WTC11 (cell line): ENCODE measurements around the gene LEKR1. TPM values are rescaled to one million over a fixed set of nuclear protein-coding genes. Genes with fewer than 3 reads are reported as not detected.

Source experiments
- ATAC-seq: fragments of 200-7000 bp; cut with Tn5 transposase; 2 replicates; pipeline ENCODE4 v1.10.0; 2021; ENCODE audit warnings: mild to moderate bottlenecking, moderate library complexity
- CTCF ChIA-PET: fragments of 300-600 bp; sonication (Branson Sonifier 250); formaldehyde crosslinking; loops from one replicate; lab custom pipeline; 2021; ENCODE audit warnings: antibody characterized with exemption; lab: Charles Lee
- POLR2A ChIA-PET: fragments of 350-600 bp; sonication (Branson Sonifier 250); formaldehyde crosslinking; loops from one replicate; lab custom pipeline; 2021; ENCODE audit warnings: antibody characterized with exemption; lab: Charles Lee
- DNase-seq: peaks from one replicate; pipeline ENCODE4 v3.0.0; 2021; ENCODE audit warnings: low spot score
- H3K27ac Mint-ChIP-seq: 2 replicates; pipeline ENCODE4 v1.8.0; 2021; ENCODE audit warnings: mixed read lengths
- H3K27me3 Mint-ChIP-seq: 2 replicates; pipeline ENCODE4 v1.8.0; 2021; ENCODE audit warnings: low read depth, mild to moderate bottlenecking, moderate library complexity, mixed read lengths
- H3K36me3 Mint-ChIP-seq: 2 replicates; pipeline ENCODE4 v1.8.0; 2021; ENCODE audit warnings: mixed read lengths
- H3K4me1 Mint-ChIP-seq: 2 replicates; pipeline ENCODE4 v1.8.0; 2022; ENCODE audit warnings: mixed read lengths
- H3K4me3 Mint-ChIP-seq: 2 replicates; pipeline ENCODE4 v1.8.0; 2021; ENCODE audit warnings: mild to moderate bottlenecking, moderate library complexity, mixed read lengths
- H3K9me3 Mint-ChIP-seq: 2 replicates; pipeline ENCODE4 v1.8.0; 2021; ENCODE audit warnings: mixed read lengths
- CREM ChIP-seq: sonication (generic); formaldehyde crosslinking; IDR thresholded peaks from 2 replicates; pipeline ENCODE4 v1.8.1; 2022; ENCODE audit warnings: mild to moderate bottlenecking, missing genetic modification reagents, moderate library complexity
- FOXP1 ChIP-seq: sonication (generic); formaldehyde crosslinking; IDR thresholded peaks from 2 replicates; pipeline ENCODE4 v1.8.0; 2022; ENCODE audit warnings: missing genetic modification reagents, mild to moderate bottlenecking, moderate library complexity, borderline replicate concordance
- JUN ChIP-seq: sonication (generic); formaldehyde crosslinking; IDR thresholded peaks from 2 replicates; pipeline ENCODE4 v1.8.0; 2023; ENCODE audit warnings: mild to moderate bottlenecking, missing genetic modification reagents
- NFATC4 ChIP-seq: fragments of 250-450 bp; sonication (Bioruptor Pico); IDR thresholded peaks from 2 replicates; pipeline ENCODE4 v1.9.0; 2021; ENCODE audit warnings: mild to moderate bottlenecking
- NR3C1 ChIP-seq: sonication (generic); formaldehyde crosslinking; conservative IDR thresholded peaks from 2 replicates; pipeline ENCODE4 v1.8.1; 2023; ENCODE audit warnings: low read depth, mild to moderate bottlenecking, missing genetic modification reagents
- OVOL2 ChIP-seq: fragments of 250-450 bp; sonication (Bioruptor Pico); IDR thresholded peaks from 2 replicates; pipeline ENCODE4 v1.9.0; 2021; ENCODE audit warnings: mild to moderate bottlenecking, borderline replicate concordance
- RELA ChIP-seq: sonication (generic); formaldehyde crosslinking; IDR thresholded peaks from 2 replicates; pipeline ENCODE4 v1.8.1; 2022; ENCODE audit warnings: missing genetic modification reagents, mild to moderate bottlenecking, borderline replicate concordance
- SMAD4 ChIP-seq: sonication (generic); formaldehyde crosslinking; IDR thresholded peaks from 2 replicates; pipeline ENCODE4 v1.8.0; 2022; ENCODE audit warnings: mild to moderate bottlenecking, missing genetic modification reagents
- TEAD1 ChIP-seq: sonication (generic); formaldehyde crosslinking; IDR thresholded peaks from 2 replicates; pipeline ENCODE4 v1.8.0; 2022; ENCODE audit warnings: mild to moderate bottlenecking, missing genetic modification reagents
- TEAD4 ChIP-seq: sonication (generic); formaldehyde crosslinking; IDR thresholded peaks from 2 replicates; pipeline ENCODE4 v1.8.0; 2022; ENCODE audit warnings: mild to moderate bottlenecking, missing genetic modification reagents
- ZNF317 ChIP-seq: sonication (generic); formaldehyde crosslinking; IDR thresholded peaks from 2 replicates; pipeline ENCODE4 v1.8.1; 2023; ENCODE audit warnings: low read depth, mild to moderate bottlenecking, moderate library complexity, missing genetic modification reagents, borderline replicate concordance
- ZNF396 ChIP-seq: fragments of 250-450 bp; sonication (Bioruptor Pico); IDR thresholded peaks from 2 replicates; pipeline ENCODE4 v1.8.0; 2021; ENCODE audit warnings: mild to moderate bottlenecking, moderate library complexity, borderline replicate concordance
- ZNF416 ChIP-seq: fragments of 250-450 bp; sonication (Bioruptor Pico); IDR thresholded peaks from 2 replicates; pipeline ENCODE4 v1.9.0; 2021; ENCODE audit warnings: mild to moderate bottlenecking, inconsistent platforms
- total RNA-seq: library from RNA; stranded (reverse); gene quantifications from 3 replicates; pipeline ENCODE4 v1.2.3, GENCODE V29; 2021
- TF ChIP-seq, protein P1 (sequence below): sonication (generic); formaldehyde crosslinking; IDR thresholded peaks from 2 replicates; pipeline ENCODE4 v1.8.0; 2023; ENCODE audit warnings: missing genetic modification reagents
- TF ChIP-seq, protein P2 (sequence below): sonication (generic); formaldehyde crosslinking; IDR thresholded peaks from 2 replicates; pipeline ENCODE4 v1.8.0; 2023; ENCODE audit warnings: missing genetic modification reagents, mild to moderate bottlenecking, borderline replicate concordance
- TF ChIP-seq, protein P3 (sequence below): sonication (generic); formaldehyde crosslinking; IDR thresholded peaks from 2 replicates; pipeline ENCODE4 v1.8.0; 2022; ENCODE audit warnings: missing genetic modification reagents
- TF ChIP-seq, protein P4 (sequence below): sonication (generic); formaldehyde crosslinking; IDR thresholded peaks from 2 replicates; pipeline ENCODE4 v1.8.1; 2022; ENCODE audit warnings: missing genetic modification reagents, borderline replicate concordance
- TF ChIP-seq, protein P5 (sequence below): fragments of 250-450 bp; sonication (Bioruptor Pico); IDR thresholded peaks from 2 replicates; pipeline ENCODE4 v1.8.0; 2021; ENCODE audit warnings: mild to moderate bottlenecking
- TF ChIP-seq, protein P6 (sequence below): fragments of 250-450 bp; sonication (Bioruptor Pico); conservative IDR thresholded peaks from 2 replicates; pipeline ENCODE4 v1.9.0; 2021; ENCODE audit warnings: mild to moderate bottlenecking
- TF ChIP-seq, protein P7 (sequence below): sonication (generic); formaldehyde crosslinking; IDR thresholded peaks from 2 replicates; pipeline ENCODE4 v1.8.1; 2023; ENCODE audit warnings: mild to moderate bottlenecking, moderate library complexity, missing genetic modification reagents

LEKR1 gene
- total RNA-seq, 1 experiment from 2014 or later: 0.09 TPM

DNA sequence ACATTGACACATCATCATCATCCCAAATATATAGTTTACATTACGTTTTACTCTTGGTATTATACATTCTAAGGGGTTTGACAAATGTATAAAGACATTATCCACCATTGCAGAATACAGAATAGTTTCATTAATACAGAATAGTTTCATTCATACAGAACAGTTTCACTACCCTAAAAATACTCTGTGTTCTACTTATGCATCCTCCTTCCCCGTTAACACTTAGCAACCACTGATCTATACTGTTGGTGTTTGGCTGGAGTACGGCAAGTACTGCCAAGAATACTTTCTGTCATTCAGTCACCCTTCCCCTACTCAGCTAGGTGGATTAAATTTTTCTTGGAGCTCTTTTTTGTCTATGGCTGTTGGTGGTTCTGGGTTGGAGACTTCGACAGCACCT is 33.4 kb downstream of the LEKR1 start (continued):
- TF ChIP-seq, protein P1, sequence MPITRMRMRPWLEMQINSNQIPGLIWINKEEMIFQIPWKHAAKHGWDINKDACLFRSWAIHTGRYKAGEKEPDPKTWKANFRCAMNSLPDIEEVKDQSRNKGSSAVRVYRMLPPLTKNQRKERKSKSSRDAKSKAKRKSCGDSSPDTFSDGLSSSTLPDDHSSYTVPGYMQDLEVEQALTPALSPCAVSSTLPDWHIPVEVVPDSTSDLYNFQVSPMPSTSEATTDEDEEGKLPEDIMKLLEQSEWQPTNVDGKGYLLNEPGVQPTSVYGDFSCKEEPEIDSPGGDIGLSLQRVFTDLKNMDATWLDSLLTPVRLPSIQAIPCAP (CRISPR knock-in tag): no peak
- TF ChIP-seq, all 79 proteins: peak for 0

DNA sequence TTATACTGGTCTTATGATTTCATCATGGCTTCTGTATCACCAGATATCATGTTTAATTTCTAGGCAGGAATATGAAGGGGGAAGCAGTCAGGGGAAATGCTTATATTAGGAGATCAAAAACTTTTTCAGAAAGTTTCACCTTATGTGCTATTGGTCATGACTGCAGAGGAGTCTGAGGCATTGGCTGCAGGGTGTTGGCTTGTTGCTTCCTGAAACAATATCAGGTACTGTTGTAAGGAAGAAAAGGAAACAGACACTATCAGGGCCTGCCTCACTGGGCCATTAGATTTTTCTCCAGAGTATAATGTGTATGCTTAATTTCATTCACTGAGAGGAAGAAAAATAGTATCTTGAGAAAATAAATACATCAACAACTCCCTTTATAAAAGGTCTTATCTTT is 34.7 kb downstream of the LEKR1 start:
- H3K4me3 Mint-ChIP-seq: no peak overlapping the region
- no peak overlapping the region for H3K27ac Mint-ChIP-seq
- H3K36me3 Mint-ChIP-seq: no peaks in the 10 kb centered on the region
- no peaks in the 10 kb centered on the region for H3K4me1 Mint-ChIP-seq
- no peaks in the 10 kb centered on the region for H3K27me3 Mint-ChIP-seq
- ATAC-seq: no peak
- no peaks in the 10 kb centered on the region for H3K9me3 Mint-ChIP-seq
- DNase-seq: no peak
- TF ChIP-seq TEAD4 (no peak), CREM (CRISPR knock-in tag) (no peak), FOXP1 (CRISPR knock-in tag) (no peak), RELA (CRISPR knock-in tag) (no peak), ZNF416 (CRISPR knock-in tag) (no peak), ZNF317 (CRISPR knock-in tag) (no peak), JUN (CRISPR knock-in tag) (no peak), TEAD1 (CRISPR knock-in tag) (no peak), SMAD4 (CRISPR knock-in tag) (no peak), NR3C1 (CRISPR knock-in tag) (no peak), ZNF396 (no peak), OVOL2 (CRISPR knock-in tag) (no peak), NFATC4 (CRISPR knock-in tag) (no peak)
- TF ChIP-seq, protein P2, sequence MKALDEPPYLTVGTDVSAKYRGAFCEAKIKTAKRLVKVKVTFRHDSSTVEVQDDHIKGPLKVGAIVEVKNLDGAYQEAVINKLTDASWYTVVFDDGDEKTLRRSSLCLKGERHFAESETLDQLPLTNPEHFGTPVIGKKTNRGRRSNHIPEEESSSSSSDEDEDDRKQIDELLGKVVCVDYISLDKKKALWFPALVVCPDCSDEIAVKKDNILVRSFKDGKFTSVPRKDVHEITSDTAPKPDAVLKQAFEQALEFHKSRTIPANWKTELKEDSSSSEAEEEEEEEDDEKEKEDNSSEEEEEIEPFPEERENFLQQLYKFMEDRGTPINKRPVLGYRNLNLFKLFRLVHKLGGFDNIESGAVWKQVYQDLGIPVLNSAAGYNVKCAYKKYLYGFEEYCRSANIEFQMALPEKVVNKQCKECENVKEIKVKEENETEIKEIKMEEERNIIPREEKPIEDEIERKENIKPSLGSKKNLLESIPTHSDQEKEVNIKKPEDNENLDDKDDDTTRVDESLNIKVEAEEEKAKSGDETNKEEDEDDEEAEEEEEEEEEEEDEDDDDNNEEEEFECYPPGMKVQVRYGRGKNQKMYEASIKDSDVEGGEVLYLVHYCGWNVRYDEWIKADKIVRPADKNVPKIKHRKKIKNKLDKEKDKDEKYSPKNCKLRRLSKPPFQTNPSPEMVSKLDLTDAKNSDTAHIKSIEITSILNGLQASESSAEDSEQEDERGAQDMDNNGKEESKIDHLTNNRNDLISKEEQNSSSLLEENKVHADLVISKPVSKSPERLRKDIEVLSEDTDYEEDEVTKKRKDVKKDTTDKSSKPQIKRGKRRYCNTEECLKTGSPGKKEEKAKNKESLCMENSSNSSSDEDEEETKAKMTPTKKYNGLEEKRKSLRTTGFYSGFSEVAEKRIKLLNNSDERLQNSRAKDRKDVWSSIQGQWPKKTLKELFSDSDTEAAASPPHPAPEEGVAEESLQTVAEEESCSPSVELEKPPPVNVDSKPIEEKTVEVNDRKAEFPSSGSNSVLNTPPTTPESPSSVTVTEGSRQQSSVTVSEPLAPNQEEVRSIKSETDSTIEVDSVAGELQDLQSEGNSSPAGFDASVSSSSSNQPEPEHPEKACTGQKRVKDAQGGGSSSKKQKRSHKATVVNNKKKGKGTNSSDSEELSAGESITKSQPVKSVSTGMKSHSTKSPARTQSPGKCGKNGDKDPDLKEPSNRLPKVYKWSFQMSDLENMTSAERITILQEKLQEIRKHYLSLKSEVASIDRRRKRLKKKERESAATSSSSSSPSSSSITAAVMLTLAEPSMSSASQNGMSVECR: no peak
- TF ChIP-seq, protein P3, sequence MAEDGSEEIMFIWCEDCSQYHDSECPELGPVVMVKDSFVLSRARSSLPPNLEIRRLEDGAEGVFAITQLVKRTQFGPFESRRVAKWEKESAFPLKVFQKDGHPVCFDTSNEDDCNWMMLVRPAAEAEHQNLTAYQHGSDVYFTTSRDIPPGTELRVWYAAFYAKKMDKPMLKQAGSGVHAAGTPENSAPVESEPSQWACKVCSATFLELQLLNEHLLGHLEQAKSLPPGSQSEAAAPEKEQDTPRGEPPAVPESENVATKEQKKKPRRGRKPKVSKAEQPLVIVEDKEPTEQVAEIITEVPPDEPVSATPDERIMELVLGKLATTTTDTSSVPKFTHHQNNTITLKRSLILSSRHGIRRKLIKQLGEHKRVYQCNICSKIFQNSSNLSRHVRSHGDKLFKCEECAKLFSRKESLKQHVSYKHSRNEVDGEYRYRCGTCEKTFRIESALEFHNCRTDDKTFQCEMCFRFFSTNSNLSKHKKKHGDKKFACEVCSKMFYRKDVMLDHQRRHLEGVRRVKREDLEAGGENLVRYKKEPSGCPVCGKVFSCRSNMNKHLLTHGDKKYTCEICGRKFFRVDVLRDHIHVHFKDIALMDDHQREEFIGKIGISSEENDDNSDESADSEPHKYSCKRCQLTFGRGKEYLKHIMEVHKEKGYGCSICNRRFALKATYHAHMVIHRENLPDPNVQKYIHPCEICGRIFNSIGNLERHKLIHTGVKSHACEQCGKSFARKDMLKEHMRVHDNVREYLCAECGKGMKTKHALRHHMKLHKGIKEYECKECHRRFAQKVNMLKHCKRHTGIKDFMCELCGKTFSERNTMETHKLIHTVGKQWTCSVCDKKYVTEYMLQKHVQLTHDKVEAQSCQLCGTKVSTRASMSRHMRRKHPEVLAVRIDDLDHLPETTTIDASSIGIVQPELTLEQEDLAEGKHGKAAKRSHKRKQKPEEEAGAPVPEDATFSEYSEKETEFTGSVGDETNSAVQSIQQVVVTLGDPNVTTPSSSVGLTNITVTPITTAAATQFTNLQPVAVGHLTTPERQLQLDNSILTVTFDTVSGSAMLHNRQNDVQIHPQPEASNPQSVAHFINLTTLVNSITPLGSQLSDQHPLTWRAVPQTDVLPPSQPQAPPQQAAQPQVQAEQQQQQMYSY (CRISPR knock-in tag): no peak
- TF ChIP-seq, protein P4, sequence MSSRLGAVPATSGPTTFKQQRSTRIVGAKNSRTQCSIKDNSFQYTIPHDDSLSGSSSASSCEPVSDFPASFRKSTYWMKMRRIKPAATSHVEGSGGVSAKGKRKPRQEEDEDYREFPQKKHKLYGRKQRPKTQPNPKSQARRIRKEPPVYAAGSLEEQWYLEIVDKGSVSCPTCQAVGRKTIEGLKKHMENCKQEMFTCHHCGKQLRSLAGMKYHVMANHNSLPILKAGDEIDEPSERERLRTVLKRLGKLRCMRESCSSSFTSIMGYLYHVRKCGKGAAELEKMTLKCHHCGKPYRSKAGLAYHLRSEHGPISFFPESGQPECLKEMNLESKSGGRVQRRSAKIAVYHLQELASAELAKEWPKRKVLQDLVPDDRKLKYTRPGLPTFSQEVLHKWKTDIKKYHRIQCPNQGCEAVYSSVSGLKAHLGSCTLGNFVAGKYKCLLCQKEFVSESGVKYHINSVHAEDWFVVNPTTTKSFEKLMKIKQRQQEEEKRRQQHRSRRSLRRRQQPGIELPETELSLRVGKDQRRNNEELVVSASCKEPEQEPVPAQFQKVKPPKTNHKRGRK: no peak
- TF ChIP-seq, protein P5, sequence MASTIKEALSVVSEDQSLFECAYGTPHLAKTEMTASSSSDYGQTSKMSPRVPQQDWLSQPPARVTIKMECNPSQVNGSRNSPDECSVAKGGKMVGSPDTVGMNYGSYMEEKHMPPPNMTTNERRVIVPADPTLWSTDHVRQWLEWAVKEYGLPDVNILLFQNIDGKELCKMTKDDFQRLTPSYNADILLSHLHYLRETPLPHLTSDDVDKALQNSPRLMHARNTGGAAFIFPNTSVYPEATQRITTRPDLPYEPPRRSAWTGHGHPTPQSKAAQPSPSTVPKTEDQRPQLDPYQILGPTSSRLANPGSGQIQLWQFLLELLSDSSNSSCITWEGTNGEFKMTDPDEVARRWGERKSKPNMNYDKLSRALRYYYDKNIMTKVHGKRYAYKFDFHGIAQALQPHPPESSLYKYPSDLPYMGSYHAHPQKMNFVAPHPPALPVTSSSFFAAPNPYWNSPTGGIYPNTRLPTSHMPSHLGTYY: no peak
- TF ChIP-seq, protein P6, sequence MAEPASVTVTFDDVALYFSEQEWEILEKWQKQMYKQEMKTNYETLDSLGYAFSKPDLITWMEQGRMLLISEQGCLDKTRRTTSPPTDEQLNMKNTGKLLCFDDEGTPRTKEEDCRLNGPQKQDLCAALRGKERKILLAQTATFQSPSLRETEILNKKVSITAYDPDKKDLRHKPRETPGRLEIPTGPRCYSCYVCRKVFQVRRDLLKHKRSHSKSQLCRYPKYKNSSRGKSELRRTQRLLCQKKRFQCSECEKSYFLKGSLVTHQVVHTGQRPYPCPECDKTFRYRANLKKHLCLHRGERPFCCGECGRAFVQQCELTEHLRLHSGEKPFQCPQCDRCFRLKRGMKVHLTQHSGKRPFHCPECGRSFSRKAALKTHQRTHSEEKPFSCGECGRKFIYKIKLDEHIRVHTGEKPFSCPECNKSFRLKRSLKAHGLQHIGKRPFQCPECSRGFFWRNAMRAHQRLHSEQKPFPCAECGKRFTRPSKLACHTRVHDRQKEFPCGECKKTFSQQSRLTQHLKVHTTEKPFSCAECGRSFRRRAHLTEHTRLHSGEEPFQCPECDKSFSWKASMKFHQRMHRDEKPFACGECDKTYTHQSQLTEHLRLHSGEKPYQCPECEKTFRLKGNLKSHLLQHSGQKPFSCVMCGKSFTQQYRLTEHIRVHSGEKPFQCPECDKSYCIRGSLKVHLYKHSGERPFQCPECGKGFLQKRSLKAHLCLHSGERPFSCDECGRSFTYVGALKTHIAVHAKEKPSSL (CRISPR knock-in tag): no peak
- TF ChIP-seq, protein P7, sequence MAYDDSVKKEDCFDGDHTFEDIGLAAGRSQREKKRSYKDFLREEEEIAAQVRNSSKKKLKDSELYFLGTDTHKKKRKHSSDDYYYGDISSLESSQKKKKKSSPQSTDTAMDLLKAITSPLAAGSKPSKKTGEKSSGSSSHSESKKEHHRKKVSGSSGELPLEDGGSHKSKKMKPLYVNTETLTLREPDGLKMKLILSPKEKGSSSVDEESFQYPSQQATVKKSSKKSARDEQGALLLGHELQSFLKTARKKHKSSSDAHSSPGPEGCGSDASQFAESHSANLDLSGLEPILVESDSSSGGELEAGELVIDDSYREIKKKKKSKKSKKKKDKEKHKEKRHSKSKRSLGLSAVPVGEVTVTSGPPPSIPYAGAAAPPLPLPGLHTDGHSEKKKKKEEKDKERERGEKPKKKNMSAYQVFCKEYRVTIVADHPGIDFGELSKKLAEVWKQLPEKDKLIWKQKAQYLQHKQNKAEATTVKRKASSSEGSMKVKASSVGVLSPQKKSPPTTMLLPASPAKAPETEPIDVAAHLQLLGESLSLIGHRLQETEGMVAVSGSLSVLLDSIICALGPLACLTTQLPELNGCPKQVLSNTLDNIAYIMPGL (CRISPR knock-in tag): no peak
- TF ChIP-seq, all 79 proteins: peak for 0
- CTCF ChIA-PET: no interaction called here
- POLR2A ChIA-PET: no interaction called here
